Hematopoietic multipotent progenitor cell treated with erythropoietin and hydrocortisone succinate and interleukin-3 and kit ligand, for 6 days (in vitro differentiated cells): ENCODE results near the gene P2RX6.
"Not testable (repeated sequence)": the region's sequence is repeated elsewhere in the genome, so short reads cannot be mapped to it uniquely, and the experiment has no call there.

ENCODE experiments used
- DNase-seq: peaks from one replicate; pipeline ENCODE4 v3.0.0-alpha.2; 2015

P2RX6 gene

GRCh38 chr22:20995329-20996030 is 19.5 kb upstream of the P2RX6 start:
- DNase-seq = no peak

GRCh38 chr22:20996031-20996410 is 18.9 kb upstream of the P2RX6 start:
- DNase-seq = no peak

GRCh38 chr22:20996598-20997535 is 18.1 kb upstream of the P2RX6 start:
- DNase-seq = no peak

DNA sequence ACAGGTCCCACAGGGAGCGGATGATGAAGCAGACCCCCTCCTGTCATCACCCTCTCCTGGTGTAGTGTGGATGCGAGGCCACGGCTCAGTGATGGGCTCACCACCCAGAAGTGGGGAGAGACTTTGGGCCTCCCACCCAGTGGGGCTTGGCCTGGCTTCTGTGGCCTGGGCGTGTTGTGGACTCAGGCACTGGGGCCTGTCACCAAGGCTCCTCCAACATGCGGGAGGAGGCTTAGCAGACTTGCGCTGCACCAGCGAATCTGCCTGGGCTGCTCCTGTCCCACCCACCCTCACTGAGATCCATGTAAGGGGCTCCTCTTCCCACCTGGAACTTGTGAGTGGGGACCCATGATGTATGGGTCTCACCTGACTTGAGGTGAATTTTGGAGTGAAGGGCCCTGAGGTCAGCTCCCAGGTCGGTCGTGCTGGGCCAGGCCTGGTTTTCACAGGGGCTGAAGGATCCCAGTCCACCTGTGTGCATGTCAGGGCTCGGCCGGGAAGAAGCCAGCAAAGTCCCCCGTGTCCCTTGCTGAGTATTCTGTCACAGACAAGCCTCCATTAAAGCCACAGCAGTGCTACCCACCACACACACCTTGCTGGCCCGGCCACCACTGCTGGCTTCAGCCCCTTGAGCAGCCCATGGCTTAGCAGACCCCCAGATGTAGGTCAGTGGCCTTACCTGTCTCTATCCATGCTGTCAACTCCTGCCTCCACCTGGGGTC is 17.3 kb upstream of the P2RX6 start:
- no peak for DNase-seq

- no peak for DNase-seq
Measured at GRCh38 chr22:20998411-20999336, 16.3 kb upstream of the P2RX6 start.

DNA sequence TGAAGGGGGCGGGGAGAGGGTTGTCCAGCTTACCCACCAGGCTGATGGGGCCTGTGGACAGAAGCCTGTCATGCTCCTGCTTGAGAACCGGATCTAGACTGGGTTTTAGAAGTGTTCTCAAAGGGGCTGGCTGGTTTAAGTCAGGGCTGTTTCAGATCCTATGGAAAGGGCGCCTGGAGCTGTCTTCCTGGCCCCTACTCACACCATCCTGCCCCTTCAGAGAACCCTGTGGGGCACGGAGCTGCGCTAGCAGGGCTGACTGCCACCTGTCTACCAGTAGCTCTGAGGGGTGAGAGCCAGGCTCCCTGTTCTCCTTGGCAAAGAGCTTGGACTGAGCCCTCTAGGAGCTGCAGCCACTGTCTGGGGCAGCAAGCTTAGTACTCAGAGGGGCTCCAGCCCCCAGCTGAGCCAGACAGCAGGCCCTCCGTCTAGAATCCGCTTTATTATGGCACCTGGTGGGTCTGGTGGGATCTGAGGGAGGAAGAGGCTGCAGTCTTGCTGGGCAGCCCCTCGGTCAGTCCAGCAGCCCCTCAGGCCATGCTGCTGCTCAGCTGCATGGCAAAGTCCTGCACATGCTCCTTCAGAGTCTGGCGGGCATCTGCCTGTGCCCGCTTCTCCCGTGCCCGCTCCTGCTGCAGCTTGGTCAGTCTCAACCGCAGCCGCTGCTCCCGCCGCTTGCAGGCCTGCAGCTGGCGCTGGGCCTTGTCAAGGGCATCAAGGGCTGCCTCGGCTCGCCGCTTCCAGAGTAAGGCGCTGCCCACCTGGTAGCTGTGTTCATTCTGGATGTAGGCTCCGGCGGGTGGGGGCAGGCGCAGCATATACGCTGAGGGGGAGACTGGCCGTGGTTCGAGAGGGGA is 15.4 kb upstream of the P2RX6 start:
- no peak for DNase-seq

DNA sequence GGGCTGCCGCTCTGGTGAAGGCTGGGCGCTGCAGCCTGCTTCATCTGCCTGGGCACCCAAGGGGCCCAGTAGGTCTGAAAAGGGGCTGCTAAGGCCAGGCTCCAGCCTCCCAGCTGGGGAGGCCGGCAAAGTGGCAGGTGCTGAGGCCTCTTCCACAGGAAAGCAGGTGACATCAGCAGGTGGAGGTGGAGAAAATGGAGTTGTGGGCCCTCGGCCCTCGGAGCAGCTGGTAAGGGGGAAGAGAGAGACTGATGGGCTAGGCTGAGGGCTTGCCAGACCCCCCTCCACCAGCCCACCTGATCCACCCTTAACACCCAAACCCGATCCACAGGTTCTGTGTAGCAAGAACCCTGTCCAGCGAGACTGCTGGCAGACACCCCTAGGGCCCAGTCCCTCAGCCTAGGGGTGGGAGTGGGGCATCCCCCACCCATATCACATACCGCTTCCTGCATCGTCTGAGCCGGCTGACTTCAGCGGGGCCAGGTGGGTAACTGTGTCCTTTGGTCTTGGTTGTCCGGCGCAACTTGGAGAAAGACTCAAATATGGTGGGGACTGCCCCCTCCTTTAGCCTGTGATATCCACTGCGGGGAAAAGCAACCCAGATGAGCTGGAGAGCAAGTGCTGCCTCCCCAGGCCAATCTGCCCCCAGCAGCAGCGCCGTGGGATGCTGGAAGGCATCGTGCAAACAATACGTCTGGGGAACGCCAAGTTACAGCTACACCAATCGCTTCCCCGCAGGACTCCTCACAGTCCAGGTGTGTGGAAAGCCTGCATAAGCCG is 14.6 kb upstream of the P2RX6 start:
- no peak for DNase-seq

DNA sequence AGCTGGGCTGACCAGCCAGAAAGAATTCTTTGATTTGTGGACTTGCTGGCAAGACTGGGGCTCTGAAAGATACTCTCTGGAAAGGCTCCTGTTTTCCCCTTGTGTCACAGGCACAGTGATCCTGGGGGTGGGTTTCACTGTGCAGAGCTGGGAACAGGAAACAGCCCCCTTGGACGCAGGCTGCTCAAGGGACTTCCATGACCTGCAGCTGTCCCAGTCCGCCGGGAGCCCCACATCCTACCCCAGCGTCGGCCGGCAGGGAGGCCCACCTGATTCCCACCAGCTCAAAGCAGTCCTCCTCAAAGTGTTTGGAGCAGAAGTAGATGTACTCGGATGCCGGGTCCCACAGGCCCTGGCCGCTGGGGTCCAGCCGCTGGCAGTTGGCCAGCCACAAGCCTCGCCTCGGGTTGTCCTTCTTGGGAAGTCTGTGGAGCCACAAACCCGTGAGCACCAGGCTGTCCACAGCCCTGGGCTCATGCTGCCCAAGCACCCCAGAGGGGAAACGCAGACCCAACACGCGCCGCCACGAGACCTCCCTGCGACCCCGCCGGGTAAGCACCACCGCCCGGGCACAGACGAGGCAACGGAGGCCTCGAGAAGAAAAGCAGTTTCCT is 13.9 kb upstream of the P2RX6 start:
- DNase-seq = no peak

- DNase-seq = peak; percentile 97
Measured at GRCh38 chr22:21001601-21002325, 13.2 kb upstream of the P2RX6 start, which contains the start of gene THAP7. THAP7 (minus strand) TSS chr22:21002118; CDS start chr22:21001911, 207 bp downstream.

GRCh38 chr22:21003782-21004181 is 11.2 kb upstream of the P2RX6 start:
- peak; percentile 38 for DNase-seq

GRCh38 chr22:21009208-21009607 is 5.8 kb upstream of the P2RX6 start:
- not testable (repeated sequence) for DNase-seq

DNA sequence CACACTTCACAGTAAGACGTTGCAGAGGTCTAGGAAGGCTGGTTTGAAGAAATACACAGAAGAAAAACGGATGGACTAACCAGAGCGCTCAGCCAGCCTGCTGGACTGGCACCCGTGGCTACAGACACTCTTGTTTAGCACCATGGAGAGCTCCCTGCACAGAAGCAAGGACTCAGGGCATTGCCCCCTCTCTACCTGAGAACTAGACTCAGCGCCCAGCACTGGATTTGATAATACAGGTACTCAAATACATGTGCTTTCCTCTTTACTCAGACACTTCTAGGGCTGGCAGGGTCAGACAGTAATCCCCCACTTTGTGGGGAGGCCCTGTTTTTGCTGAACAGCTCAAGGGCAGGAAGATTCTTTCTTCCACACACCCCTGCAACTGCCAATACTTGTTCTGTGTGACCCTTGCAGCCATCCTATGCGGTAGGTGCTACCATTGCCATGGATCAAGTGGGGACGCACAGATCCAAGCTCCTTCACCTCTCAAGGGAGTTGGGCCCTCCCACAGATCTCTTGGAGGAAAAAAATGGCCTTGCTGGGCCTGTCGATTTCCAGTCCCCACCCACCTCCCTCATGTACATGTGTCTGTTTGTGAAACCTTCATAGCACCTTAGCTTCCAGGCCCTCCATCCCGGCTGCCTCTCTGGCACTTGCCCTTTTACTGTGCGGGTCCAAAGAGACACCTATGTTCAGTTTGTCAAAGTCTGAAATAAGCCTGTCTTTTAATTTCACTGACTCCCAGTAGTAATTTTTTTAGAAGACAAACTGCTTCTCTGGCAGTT is 5.1 kb upstream of the P2RX6 start:
- DNase-seq = peak; percentile 82

- no peak for DNase-seq
Measured at GRCh38 chr22:21010426-21011113, 4.4 kb upstream of the P2RX6 start.

GRCh38 chr22:21012446-21013407 is 2.2 kb upstream of the P2RX6 start:
- no peak for DNase-seq

GRCh38 chr22:21013657-21014201 is 1.2 kb upstream of the P2RX6 start:
- no peak for DNase-seq

GRCh38 chr22:21014202-21014725 is 701 bp upstream of the P2RX6 start:
- peak; percentile 96 for DNase-seq
